Neural crest cell (in vitro differentiated cells): ENCODE results near the gene COL12A1. TPM values are rescaled to one million over a fixed set of nuclear protein-coding genes. Genes with fewer than 3 reads are reported as not detected.

ENCODE experiments used
- DNase-seq: peaks from one replicate; pipeline ENCODE4 v3.0.0; 2021; ENCODE audit warnings: low read depth, mixed read lengths, low spot score
- H3K27ac Mint-ChIP-seq: one replicate; pipeline ENCODE4 v1.8.0; 2021; ENCODE audit warnings: mild to moderate bottlenecking, mixed read lengths; ENCODE audit not compliant: unreplicated experiment
- H3K27me3 Mint-ChIP-seq: 2 replicates; pipeline ENCODE4 v1.8.0; 2021; ENCODE audit warnings: low read depth, mild to moderate bottlenecking, mixed read lengths
- H3K36me3 Mint-ChIP-seq: 2 replicates; pipeline ENCODE4 v1.8.0; 2021; ENCODE audit warnings: low read depth, mild to moderate bottlenecking, mixed read lengths
- H3K4me1 Mint-ChIP-seq: 2 replicates; pipeline ENCODE4 v1.8.0; 2021; ENCODE audit warnings: mixed read lengths
- H3K4me3 Mint-ChIP-seq: one replicate; pipeline ENCODE4 v1.8.0; 2021; ENCODE audit warnings: mild to moderate bottlenecking, mixed read lengths
- H3K9me3 Mint-ChIP-seq: 2 replicates; pipeline ENCODE4 v1.8.0; 2021; ENCODE audit warnings: mixed read lengths
- total RNA-seq: library from RNA; stranded (reverse); gene quantifications from 2 replicates; pipeline ENCODE4 v1.2.1, GENCODE V29; 2021
- TF ChIP-seq, protein P1 (sequence below): fragments of 200-600 bp; sonication (generic); conservative IDR thresholded peaks from 2 replicates; pipeline ENCODE4 v1.5.0; 2021; ENCODE audit warnings: antibody characterized with exemption, mild to moderate bottlenecking

The COL12A1 gene
- total RNA-seq, 1 donor from 2014 or later: 50.2 TPM

DNA sequence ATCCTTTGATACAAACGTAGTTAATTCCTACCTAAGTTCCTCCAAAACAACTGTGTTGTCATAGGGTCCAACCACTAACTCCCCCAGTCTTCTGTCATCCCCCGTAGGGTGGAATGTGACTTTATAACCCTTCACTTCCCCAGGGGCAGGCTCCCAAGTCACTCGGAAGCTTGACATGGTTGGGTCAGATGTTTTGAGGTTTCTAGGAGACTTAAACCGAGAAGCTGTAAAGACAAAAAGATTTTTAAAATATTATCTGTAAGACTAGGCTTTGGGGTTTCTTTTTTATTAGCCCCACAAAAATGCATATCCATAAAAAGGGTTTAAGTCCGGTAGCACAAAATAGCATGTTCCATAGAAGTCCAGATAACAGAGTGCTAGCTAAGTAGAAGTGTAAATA is 50.2 kb downstream of the COL12A1 start:
- TF ChIP-seq, protein P1, sequence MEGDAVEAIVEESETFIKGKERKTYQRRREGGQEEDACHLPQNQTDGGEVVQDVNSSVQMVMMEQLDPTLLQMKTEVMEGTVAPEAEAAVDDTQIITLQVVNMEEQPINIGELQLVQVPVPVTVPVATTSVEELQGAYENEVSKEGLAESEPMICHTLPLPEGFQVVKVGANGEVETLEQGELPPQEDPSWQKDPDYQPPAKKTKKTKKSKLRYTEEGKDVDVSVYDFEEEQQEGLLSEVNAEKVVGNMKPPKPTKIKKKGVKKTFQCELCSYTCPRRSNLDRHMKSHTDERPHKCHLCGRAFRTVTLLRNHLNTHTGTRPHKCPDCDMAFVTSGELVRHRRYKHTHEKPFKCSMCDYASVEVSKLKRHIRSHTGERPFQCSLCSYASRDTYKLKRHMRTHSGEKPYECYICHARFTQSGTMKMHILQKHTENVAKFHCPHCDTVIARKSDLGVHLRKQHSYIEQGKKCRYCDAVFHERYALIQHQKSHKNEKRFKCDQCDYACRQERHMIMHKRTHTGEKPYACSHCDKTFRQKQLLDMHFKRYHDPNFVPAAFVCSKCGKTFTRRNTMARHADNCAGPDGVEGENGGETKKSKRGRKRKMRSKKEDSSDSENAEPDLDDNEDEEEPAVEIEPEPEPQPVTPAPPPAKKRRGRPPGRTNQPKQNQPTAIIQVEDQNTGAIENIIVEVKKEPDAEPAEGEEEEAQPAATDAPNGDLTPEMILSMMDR: no peak
- no peak for DNase-seq
- no peaks in the 10 kb centered on the region for H3K9me3 Mint-ChIP-seq
- H3K4me3 Mint-ChIP-seq: no peak overlapping the region
- H3K36me3 Mint-ChIP-seq: peaks cover 7% of the 10 kb centered on the region
- peaks cover 4% of the 10 kb centered on the region for H3K27me3 Mint-ChIP-seq
- peak overlapping the region; percentile 19 for H3K27ac Mint-ChIP-seq
- peaks cover 23% of the 10 kb centered on the region for H3K4me1 Mint-ChIP-seq

DNA sequence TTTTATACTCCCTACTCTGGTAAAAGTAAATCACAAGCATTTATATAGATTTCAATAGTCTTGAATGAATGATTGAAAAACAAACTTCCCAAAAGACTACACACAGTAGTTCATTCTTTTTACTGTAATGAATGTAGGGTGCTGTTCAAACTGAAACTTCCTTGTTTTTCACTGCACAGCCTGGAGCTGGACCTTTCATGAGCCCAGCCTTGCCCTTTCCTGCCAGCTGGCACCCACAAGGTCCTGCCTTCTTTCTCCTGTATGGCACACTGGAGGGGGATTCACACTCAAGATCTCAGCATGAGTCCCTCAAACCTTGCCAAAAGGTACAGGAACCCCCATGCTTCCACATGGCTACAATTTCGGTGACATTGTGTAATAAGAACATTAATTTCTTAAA is 50.9 kb downstream of the COL12A1 start:
- Mint-ChIP-seq H3K9me3 (no peaks in the 10 kb centered on the region), H3K36me3 (peaks cover 5% of the 10 kb centered on the region)

DNA sequence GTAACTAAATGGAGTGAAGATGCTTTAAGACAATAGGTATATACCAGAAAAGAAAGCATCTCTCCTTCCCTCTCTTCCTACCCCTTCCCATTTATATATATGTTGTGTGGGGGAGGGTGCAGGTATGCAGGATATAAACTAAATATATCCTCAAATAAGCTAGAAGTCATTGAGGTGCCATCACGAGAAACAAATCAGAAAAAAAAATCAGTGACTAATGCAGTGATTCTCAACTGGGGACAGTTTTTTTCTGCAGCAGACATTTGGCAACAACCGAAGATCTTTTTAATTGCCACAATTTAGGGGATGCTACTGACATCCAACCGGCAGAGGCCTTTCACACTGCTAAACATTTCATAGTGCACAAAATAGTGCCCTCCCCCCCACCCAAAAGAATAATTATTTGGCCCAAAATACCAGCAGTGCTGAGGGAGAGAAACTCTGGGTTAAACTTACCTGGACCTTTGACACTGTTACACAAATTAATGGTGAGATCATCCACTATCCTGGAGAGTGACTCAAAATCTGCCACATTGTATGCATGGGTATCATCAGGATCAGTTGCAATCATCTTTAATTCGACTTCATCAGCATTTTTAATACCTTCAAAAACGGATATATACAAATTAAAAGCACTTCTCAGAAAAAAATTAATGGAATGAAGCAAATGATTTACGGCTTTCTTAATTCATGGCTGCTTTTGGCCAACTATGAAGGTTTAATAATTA is 55.0 kb downstream of the COL12A1 start:
- Mint-ChIP-seq H3K36me3 (peaks cover 2% of the 10 kb centered on the region), H3K4me3 (no peak overlapping the region), H3K27ac (no peak overlapping the region), H3K4me1 (peaks cover 23% of the 10 kb centered on the region), H3K9me3 (peaks cover 2% of the 10 kb centered on the region), H3K27me3 (peaks cover 4% of the 10 kb centered on the region)
- TF ChIP-seq, protein P1: no peak
- DNase-seq: no peak

More for the DNA sequence above, 50.9 kb downstream of the COL12A1 start:
- Mint-ChIP-seq H3K4me1 (peaks cover 23% of the 10 kb centered on the region), H3K27ac (no peak overlapping the region), H3K27me3 (peaks cover 4% of the 10 kb centered on the region), H3K4me3 (peak overlapping the region; percentile 42)
- no peak for DNase-seq
- TF ChIP-seq, protein P1: no peak

DNA sequence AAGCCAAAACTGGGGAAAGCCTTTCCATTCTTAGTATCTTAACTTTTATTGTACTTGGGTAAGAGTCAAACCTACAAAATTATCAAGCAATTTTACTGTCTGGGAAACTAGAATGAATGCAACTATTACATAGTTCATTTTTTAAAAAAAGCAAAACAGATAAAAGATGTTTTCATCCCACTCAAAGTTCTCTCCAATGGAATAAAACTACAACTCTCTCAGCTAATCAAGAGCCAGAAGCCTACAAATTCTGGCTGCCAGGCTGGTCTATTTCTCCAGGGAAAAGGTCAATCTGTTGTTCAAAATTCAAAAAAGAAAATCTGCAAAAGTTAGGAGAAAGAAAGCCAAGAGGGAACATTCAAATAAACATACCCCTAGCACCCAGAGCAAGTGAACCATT is 56.2 kb downstream of the COL12A1 start:
- Mint-ChIP-seq H3K27ac (no peak overlapping the region), H3K4me3 (no peak overlapping the region), H3K9me3 (peaks cover 2% of the 10 kb centered on the region), H3K4me1 (peaks cover 14% of the 10 kb centered on the region), H3K27me3 (peaks cover 4% of the 10 kb centered on the region), H3K36me3 (peaks cover 2% of the 10 kb centered on the region)
- TF ChIP-seq, protein P1: no peak
- no peak for DNase-seq

DNA sequence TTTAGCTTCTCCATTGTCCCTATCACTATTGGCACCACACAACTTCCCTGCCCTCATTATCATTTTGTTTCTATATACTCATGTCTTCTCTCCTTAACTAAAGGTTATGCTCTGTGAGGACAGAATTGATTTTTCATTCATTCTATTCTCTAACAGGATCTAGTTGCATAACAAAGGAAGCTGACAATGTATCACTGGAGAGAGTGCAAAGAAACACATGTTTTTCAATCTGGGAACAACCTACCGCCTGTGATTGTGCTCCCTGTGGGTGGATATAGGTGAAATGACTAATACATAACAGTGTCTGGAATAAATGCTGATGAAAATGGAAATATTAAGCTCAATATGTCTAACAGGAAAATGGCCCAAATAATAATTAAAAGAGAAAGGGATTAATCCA is 56.6 kb downstream of the COL12A1 start:
- TF ChIP-seq, protein P1: no peak

More for the DNA sequence above, 56.6 kb downstream of the COL12A1 start:
- peaks cover 4% of the 10 kb centered on the region for H3K27me3 Mint-ChIP-seq
- H3K4me1 Mint-ChIP-seq: peaks cover 10% of the 10 kb centered on the region
- H3K27ac Mint-ChIP-seq: no peak overlapping the region
- peaks cover 2% of the 10 kb centered on the region for H3K9me3 Mint-ChIP-seq
- DNase-seq: no peak
- H3K4me3 Mint-ChIP-seq: no peak overlapping the region
- H3K36me3 Mint-ChIP-seq: peaks cover 2% of the 10 kb centered on the region
